ENCODE data around the gene SCIN.
"Not testable (repeated sequence)": the region's sequence is repeated elsewhere in the genome, so short reads cannot be mapped to it uniquely, and the experiment has no call there.

SCIN gene

GRCh38 chr7:12690041-12690878 lies 119.7 kb downstream of the SCIN start:
- no peak for TF ChIP-seq CTCF (IDR thresholded peaks at IDR 0.05; ENCODE audit: low read depth, low read length, missing control alignments)
- H3K4me3 ChIP-seq (ENCODE audit: low read depth, low read length) = no peak overlapping the region
- in situ Hi-C loops (cut with HindIII; ENCODE audit: low pct_ligation_motif_present, low sequenced_read_pairs) = no loop called here
- H3K27me3 ChIP-seq (replicated peaks) = no peaks in the 10 kb centered on the region
- H3K36me3 ChIP-seq (replicated peaks) = no peaks in the 10 kb centered on the region
- DNase-seq = no peak
- no peak overlapping the region for H3K27ac ChIP-seq

- H3K27ac ChIP-seq; H3K27me3 ChIP-seq (replicated peaks); in situ Hi-C loops (cut with HindIII; ENCODE audit: low pct_ligation_motif_present, low sequenced_read_pairs); H3K4me3 ChIP-seq (ENCODE audit: low read depth, low read length); DNase-seq; H3K36me3 ChIP-seq (replicated peaks): not testable (repeated sequence)
Measured at GRCh38 chr7:12691388-12691787, 120.9 kb downstream of the SCIN start.

GRCh38 chr7:12692035-12692434 lies 121.5 kb downstream of the SCIN start:
- no peak for DNase-seq
- no peaks in the 10 kb centered on the region for H3K27me3 ChIP-seq (replicated peaks)
- no peaks in the 10 kb centered on the region for H3K36me3 ChIP-seq (replicated peaks)
- in situ Hi-C loops (cut with HindIII; ENCODE audit: low pct_ligation_motif_present, low sequenced_read_pairs) = no loop called here
- TF ChIP-seq CTCF (IDR thresholded peaks at IDR 0.05; ENCODE audit: low read depth, low read length, missing control alignments) = no peak
- no peak overlapping the region for H3K4me3 ChIP-seq (ENCODE audit: low read depth, low read length)
- no peak overlapping the region for H3K27ac ChIP-seq

- H3K27ac ChIP-seq = no peak overlapping the region
- no peak overlapping the region for H3K4me3 ChIP-seq (ENCODE audit: low read depth, low read length)
- no peaks in the 10 kb centered on the region for H3K36me3 ChIP-seq (replicated peaks)
- H3K27me3 ChIP-seq (replicated peaks) = no peaks in the 10 kb centered on the region
- in situ Hi-C loops (cut with HindIII; ENCODE audit: low pct_ligation_motif_present, low sequenced_read_pairs) = no loop called here
- TF ChIP-seq CTCF (IDR thresholded peaks at IDR 0.05; ENCODE audit: low read depth, low read length, missing control alignments) = no peak
- DNase-seq = no peak
Measured at GRCh38 chr7:12692479-12693259, 122.1 kb downstream of the SCIN start.

GRCh38 chr7:12694817-12695216 lies 124.3 kb downstream of the SCIN start:
- no peaks in the 10 kb centered on the region for H3K27me3 ChIP-seq (replicated peaks)
- in situ Hi-C loops (cut with HindIII; ENCODE audit: low pct_ligation_motif_present, low sequenced_read_pairs) = no loop called here
- no peak for DNase-seq
- H3K36me3 ChIP-seq (replicated peaks) = no peaks in the 10 kb centered on the region
- TF ChIP-seq CTCF (IDR thresholded peaks at IDR 0.05; ENCODE audit: low read depth, low read length, missing control alignments) = no peak
- H3K4me3 ChIP-seq (ENCODE audit: low read depth, low read length) = no peak overlapping the region
- H3K27ac ChIP-seq = no peak overlapping the region

- in situ Hi-C loops (cut with HindIII; ENCODE audit: low pct_ligation_motif_present, low sequenced_read_pairs) = no loop called here
- H3K4me3 ChIP-seq (ENCODE audit: low read depth, low read length) = no peak overlapping the region
Measured at GRCh38 chr7:12695965-12696364, 125.4 kb downstream of the SCIN start.

More at GRCh38 chr7:12695965-12696364, 125.4 kb downstream of the SCIN start:
- Histone ChIP-seq H3K27ac (no peak overlapping the region), H3K27me3 (replicated peaks) (no peaks in the 10 kb centered on the region), H3K36me3 (replicated peaks) (no peaks in the 10 kb centered on the region)
- DNase-seq = no peak
- TF ChIP-seq CTCF (IDR thresholded peaks at IDR 0.05; ENCODE audit: low read depth, low read length, missing control alignments) = no peak

Measured in brain microvascular endothelial cell (primary cell).